ENCODE data around the gene KHK.

Gene KHK

DNA sequence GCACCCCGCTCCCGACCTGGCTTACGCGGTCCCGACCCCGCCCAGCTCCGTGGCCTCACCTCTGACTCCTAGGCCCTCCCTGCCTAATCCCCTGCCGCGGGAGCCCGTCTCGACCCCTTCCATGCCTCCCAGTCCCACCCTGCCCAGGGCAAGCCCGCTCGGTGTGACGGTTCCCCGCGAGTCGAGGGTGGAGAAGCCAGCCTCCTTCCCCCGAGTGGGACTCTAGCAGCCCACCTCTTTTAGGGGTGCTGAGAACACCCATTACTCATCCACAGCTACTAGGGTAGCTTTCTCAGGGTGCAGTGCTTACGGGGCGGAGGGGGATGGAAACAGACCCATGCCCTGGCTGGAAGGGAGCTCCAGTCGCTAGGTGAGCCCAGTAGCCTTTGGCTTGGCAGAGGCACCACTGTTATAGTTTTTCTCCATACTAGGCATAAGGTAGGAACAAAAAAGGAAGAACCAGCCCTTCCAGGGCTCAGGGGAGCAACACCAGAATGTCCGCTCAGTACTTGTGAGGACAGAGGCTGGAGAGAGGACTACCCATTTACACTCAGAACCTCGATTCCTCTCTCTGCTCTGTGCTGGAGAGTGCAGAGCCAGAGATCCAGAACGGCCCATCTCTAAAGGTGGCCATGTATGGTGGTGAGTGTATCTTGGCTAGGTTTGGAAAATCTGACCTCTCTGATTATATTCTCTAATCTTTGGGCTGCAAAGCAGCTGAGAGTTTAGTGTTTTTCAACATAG, 34.5 kb upstream of the KHK start:
- TF ChIP-seq GATA2 (IDR thresholded peaks at IDR 0.05; ENCODE audit: low read depth, low read length) (no peak), GATA3 (IDR thresholded peaks at IDR 0.05; ENCODE audit: low read depth, low read length) (no peak)

DNA sequence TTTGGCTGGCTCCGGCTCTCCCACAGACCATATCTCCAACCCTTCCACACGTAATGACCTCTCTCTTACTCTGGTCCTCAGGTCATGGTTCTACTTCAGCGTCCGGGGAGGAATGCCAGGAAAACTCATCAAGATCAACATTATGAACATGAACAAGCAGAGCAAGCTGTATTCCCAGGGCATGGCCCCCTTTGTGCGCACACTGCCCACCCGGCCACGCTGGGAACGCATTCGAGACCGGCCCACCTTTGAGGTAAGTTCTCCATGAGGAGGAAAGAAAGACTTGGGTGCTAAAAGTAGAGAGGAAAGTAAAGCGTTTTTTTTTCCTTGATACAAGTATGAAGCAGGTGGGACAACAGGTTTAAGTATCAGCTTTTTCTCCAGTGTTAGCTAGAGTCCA, 33.3 kb upstream of the KHK start:
- TF ChIP-seq GATA3 (IDR thresholded peaks at IDR 0.05; ENCODE audit: low read depth, low read length) (no peak), GATA2 (IDR thresholded peaks at IDR 0.05; ENCODE audit: low read depth, low read length) (no peak)

DNA sequence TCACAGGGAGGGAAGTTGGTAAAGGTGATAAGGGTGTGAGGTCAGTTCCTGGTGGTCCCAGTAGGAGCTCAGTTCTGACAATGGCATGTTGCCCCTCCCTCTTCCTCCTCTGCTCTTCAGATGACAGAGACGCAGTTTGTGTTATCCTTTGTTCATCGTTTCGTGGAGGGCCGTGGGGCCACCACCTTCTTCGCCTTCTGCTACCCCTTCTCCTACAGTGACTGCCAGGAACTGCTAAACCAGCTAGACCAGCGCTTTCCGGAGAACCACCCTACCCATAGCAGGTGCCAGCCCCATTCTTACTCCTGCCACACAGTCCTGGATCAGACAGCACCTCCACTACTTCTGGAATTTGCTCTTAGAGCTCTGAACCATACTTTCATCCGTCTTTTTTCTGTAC, 32.8 kb upstream of the KHK start:
- TF ChIP-seq GATA2 (IDR thresholded peaks at IDR 0.05; ENCODE audit: low read depth, low read length) (no peak), GATA3 (IDR thresholded peaks at IDR 0.05; ENCODE audit: low read depth, low read length) (no peak)

DNA sequence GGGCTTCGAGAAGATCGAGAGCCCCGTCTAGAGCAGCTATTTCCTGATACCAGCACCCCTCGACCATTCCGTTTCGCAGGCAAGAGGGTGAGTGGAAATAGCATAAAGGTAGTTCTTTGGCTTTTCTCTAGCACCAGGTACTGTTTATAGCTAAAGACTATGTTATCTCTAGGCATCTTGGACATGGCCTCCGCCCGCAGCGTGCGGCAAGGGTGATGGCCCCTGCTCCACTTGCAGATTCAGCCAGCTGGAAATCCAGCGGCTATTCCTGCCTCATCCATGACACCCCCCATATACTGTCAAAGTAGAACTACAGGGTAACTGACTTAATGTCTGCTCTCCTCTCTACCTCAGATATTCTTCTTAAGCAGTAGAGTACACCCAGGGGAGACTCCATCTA, 31.9 kb upstream of the KHK start:
- TF ChIP-seq GATA2 (IDR thresholded peaks at IDR 0.05; ENCODE audit: low read depth, low read length) (no peak), GATA3 (IDR thresholded peaks at IDR 0.05; ENCODE audit: low read depth, low read length) (no peak)

DNA sequence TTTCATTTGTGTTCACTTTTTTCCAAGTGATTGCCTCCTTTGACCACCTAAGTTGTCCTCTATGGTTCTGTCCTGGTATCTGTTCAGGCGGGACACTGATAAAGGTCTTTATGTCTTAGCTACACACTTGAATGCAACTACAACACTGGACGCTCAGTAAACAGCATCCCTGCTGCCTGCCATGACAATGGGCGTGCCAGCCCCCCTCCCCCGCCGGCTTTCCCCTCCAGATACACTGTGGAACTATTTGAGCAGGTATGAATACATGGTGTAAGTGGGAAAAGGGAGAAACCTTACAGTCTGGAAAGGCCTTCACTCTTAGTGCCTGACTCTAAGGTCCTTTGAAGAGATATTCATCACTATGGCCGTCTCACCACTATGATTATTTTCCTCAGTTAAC, 29.4 kb upstream of the KHK start:
- TF ChIP-seq GATA2 (IDR thresholded peaks at IDR 0.05; ENCODE audit: low read depth, low read length): no peak
- TF ChIP-seq GATA3 (IDR thresholded peaks at IDR 0.05; ENCODE audit: low read depth, low read length): no peak

DNA sequence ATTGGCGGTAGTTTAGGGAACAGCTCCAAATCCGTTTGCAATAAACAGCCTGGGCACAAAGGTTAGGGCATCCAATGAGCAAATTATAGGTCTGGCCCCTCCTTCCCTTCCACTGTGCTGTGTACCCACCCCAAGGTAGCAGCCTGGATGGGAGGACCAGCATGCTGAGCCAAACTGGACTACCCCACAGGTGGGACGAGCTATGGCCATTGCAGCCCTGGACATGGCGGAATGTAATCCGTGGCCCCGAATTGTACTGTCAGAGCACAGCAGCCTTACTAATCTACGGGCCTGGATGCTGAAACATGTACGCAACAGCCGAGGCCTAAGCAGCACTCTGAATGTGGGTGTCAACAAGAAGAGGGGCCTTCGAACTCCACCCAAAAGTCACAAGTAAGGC, 28.4 kb upstream of the KHK start:
- TF ChIP-seq GATA2 (IDR thresholded peaks at IDR 0.05; ENCODE audit: low read depth, low read length) (no peak), GATA3 (IDR thresholded peaks at IDR 0.05; ENCODE audit: low read depth, low read length) (no peak)

DNA sequence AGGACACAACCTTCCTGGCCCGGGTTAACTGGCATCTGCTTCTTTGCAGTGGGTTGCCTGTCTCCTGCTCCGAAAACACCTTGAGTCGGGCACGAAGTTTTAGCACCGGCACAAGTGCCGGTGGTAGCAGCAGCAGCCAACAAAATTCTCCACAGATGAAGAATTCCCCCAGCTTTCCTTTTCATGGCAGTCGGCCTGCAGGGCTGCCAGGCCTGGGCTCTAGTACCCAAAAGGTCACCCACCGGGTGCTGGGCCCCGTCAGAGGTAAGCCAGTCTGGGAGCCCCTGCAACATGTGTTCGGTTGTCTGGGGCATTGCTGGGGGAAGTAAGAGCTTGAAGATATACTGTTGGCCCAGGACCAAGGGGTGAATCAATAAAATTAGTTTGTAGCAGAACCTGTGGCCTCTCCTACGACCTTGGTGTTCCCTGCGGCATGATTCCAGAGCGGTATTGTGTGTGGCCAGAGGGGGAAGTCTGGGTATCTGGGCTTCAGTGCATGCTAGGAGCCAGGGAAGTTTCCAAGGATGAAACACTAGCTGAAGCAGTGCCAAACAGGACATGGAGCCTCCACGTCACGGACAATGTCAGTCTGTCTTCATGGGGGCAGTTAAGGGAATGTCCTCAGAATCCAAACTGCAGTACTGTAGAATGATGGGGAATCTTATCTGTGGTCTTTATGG, 27.3 kb upstream of the KHK start:
- no peak for TF ChIP-seq GATA2 (IDR thresholded peaks at IDR 0.05; ENCODE audit: low read depth, low read length)
- no peak for TF ChIP-seq GATA3 (IDR thresholded peaks at IDR 0.05; ENCODE audit: low read depth, low read length)

DNA sequence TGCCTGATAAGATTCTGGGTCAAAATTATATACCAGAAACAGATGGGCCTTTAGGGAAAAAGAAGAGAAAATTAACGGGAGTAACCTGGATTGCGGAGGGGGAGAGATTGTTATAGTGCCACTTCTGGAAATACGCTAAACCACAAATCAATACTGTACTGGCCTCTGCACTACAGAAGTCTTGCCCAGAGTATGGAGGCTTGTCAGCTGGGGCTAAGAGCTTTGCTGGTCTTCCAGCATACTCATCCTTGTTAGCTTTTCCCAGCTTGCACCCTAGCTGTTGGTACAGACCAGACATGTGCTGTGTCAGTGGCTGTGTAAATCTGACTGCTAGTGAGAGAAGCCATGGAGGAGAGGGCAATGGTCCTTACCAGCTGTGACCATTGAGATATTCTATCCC, 26.2 kb upstream of the KHK start:
- no peak for TF ChIP-seq GATA3 (IDR thresholded peaks at IDR 0.05; ENCODE audit: low read depth, low read length)
- TF ChIP-seq GATA2 (IDR thresholded peaks at IDR 0.05; ENCODE audit: low read depth, low read length): no peak

DNA sequence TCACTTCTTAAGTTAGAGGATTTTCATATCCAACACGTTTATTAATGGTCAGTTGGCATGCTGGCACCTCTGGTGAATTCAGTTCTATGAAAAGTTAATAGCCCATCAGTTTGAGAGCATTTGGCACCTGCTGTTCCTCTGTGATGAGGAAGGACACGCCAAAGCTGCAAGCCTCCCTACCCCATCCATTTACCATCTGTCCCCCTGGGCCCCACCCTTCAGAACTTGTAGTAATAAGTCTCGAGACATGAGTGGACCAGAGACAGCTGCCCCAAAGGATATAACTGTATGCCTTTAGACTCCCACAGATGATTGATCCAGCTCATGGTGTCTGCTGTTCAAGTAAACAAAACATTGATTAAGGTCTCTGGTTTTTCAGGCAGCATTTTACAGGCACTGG, 21.4 kb upstream of the KHK start:
- no peak for TF ChIP-seq GATA3 (IDR thresholded peaks at IDR 0.05; ENCODE audit: low read depth, low read length)
- no peak for TF ChIP-seq GATA2 (IDR thresholded peaks at IDR 0.05; ENCODE audit: low read depth, low read length)

DNA sequence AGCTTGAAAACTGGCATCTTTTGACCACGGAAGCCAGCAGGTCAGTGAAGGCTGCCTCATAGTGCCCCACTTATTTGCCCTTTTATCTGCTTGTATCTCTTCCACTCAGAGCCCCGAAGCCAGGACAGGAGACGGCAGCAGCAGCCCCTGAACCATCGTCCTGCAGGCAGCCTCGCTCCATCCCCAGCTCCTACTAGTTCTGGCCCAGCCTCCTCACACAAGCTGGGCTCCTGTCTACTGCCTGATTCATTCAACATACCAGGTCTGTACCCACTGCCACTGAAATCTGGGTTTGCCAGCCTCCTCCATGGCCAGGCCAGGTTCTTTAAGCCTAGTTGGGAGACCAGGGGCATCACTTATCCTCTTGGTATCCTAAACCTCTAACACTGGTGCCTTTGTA, 19.2 kb upstream of the KHK start:
- no peak for TF ChIP-seq GATA2 (IDR thresholded peaks at IDR 0.05; ENCODE audit: low read depth, low read length)
- no peak for TF ChIP-seq GATA3 (IDR thresholded peaks at IDR 0.05; ENCODE audit: low read depth, low read length)

DNA sequence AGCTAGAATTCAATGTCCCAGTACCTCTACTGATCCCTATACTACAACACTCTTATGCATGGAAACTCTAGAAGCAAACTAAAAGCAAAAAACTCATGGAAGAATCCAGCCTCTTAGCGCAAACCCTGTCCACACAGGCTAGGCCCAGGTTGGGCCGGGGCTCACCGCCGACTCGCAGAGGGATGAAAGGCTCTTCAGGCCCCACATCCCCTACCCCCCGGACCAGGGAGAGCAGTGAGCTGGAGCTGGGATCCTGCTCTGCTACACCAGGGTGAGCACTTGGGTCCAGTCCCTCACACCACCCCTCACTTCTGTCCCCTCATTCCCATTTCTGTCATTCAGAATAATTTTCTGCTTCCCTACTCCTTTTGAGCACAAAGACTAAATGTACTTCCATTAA, 17.1 kb upstream of the KHK start:
- TF ChIP-seq GATA3 (IDR thresholded peaks at IDR 0.05; ENCODE audit: low read depth, low read length) (no peak), GATA2 (IDR thresholded peaks at IDR 0.05; ENCODE audit: low read depth, low read length) (no peak)

DNA sequence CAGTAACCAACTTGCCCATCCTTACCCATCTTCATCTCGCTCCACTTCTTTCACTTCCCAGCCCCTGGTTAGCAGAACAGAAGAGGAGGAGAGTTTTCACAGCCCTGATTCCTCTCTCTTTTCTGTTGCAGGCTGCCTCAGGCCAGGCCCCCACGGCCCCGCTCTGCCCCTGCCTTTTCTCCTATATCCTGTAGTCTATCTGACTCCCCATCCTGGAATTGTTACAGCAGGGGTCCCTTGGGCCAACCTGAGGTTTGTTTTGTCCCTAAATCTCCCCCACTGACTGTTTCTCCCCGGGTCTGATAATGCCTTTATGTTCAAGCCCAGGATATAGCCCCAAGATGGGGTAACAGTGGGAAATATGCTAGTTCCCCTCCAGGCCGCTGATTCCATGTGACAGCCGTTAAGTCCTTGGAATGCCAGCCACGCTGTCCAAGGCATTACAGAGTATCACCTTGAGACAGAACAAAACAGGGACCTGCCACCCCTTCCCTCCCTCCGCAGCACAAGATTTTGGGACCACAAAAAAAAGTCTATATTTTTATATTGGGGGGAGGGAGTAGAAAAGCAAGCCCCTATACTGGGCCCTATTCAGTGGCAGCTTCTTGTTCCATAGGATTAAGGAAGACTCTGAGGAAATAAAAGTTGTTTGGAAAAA, 16.5 kb upstream of the KHK start:
- TF ChIP-seq GATA3 (IDR thresholded peaks at IDR 0.05; ENCODE audit: low read depth, low read length) (no peak), GATA2 (IDR thresholded peaks at IDR 0.05; ENCODE audit: low read depth, low read length) (no peak)

DNA sequence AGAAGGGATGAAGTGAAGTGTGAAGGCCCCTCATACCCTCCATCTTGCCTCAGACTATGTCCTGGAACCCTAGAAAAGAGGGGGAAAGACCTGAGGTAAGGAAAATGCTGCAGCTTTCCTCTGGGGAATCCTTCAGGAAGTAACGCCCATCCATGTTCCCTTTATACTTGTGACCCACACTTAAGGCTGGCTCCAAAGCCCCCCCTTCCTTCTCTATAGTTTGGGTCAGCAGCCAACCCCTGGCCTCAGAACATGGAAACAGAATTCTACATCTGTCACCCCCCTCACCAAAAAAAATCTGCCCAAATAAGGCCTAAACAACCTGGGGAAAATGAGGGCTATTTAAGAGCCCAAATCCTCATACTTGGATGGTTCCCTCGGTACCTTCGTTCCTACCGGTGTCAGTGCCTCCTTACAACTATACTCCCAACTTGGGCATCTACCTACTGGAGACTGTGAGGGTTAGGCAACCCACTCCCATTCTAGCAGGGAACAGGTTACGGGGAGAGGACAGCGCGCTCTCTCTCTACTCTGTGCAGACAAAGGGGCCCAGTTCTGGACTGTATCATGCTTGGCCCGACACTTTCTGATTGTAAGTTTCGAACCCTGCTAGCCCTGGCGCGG, 15.8 kb upstream of the KHK start:
- TF ChIP-seq GATA2 (IDR thresholded peaks at IDR 0.05; ENCODE audit: low read depth, low read length) (no peak), GATA3 (IDR thresholded peaks at IDR 0.05; ENCODE audit: low read depth, low read length) (no peak)

DNA sequence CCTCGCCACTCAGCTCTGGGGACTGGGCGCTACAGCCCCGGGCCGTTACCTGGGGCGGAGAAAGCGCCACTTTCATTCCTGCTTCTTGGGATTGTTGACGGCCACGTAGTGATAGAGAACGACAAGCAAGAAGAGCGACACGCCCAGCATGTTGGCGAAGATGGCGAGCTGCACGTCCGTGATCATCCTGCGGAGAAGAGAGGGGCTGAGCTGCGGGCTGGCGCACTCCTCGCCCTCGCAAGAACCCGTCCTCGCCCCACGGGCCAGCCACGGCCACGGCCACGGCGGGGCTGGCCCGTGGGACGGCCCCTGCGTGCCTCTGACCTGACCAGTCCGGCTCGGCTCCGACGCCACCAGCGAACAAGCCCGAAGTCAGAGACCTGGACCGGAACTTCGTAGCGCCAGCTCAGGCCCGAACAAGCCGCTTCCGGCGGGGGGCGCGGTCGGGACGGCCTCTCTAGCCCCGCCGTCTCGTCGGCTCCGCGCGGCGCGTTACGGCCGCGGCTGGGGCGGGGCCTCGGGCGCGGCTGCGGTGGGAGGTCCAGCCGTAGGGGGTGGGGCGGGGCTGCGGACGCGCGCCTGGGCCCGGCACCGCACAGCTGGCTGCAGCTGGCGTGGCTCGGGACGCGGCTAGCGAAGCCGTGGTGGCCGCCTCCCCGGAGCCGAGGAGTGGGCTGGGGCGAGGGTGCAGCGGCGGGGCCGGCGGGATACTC, 15.1 kb upstream of the KHK start, which contains the start of gene OST4:
Gene OST4 (minus strand): TSS at position 378 of the 713 bp plus-strand sequence.
- TF ChIP-seq GATA3 (IDR thresholded peaks at IDR 0.05; ENCODE audit: low read depth, low read length) (no peak), GATA2 (IDR thresholded peaks at IDR 0.05; ENCODE audit: low read depth, low read length) (no peak)
